Suprapubic skin (tissue), 4 donors: ENCODE results near the gene ELF5. TPM values are rescaled to one million over a fixed set of nuclear protein-coding genes. Genes with fewer than 3 reads are reported as not detected.

ENCODE experiments used
- DNase-seq, 2 donors: peaks; one replicate each; pipeline ENCODE4 v3.0.0-alpha.2; 2019; ENCODE audit warnings: low spot score in 2 of 2
- H3K27ac ChIP-seq: fragments of 200-600 bp; sonication (generic); one replicate; pipeline ENCODE4 v1.5.1; 2019
- H3K27me3 ChIP-seq: fragments of 200-600 bp; sonication (generic); one replicate; pipeline ENCODE4 v1.5.1; 2019
- H3K36me3 ChIP-seq: fragments of 200-600 bp; sonication (generic); one replicate; pipeline ENCODE4 v1.5.1; 2019
- H3K4me1 ChIP-seq: fragments of 200-600 bp; sonication (generic); one replicate; pipeline ENCODE4 v1.5.1; 2019
- H3K4me3 ChIP-seq: fragments of 200-600 bp; sonication (generic); one replicate; pipeline ENCODE4 v1.5.1; 2019; ENCODE audit warnings: mild to moderate bottlenecking
- H3K9me3 ChIP-seq: fragments of 200-600 bp; sonication (generic); one replicate; pipeline ENCODE4 v1.5.1; 2019
- CTCF ChIP-seq, 2 donors: fragments of 200-600 bp in 1 of 2; fragments of 450-650 bp in 1 of 2; sonication (generic) in 1 of 2; IDR thresholded peaks; one replicate each; pipeline ENCODE4 v1.5.1; 2016 to 2019; ENCODE audit warnings: antibody characterized with exemption in 2 of 2, mild to moderate bottlenecking in 1 of 2, moderate library complexity in 1 of 2
- EP300 ChIP-seq: sonication (generic); formaldehyde crosslinking; IDR thresholded peaks from one replicate; pipeline ENCODE4 v1.6.1; 2017; ENCODE audit warnings: antibody characterized with exemption
- POLR2A ChIP-seq, 2 donors: fragments of 450-650 bp; IDR thresholded peaks; one replicate each; pipeline ENCODE4 v1.6.1; 2017; ENCODE audit warnings: antibody characterized with exemption in 2 of 2, mild to moderate bottlenecking in 2 of 2, moderate library complexity in 2 of 2
- POLR2AphosphoS5 ChIP-seq, 3 donors: sonication (generic); formaldehyde crosslinking; IDR thresholded peaks; one replicate each; pipeline ENCODE4 v1.6.1; 2017; ENCODE audit warnings: antibody characterized with exemption in 3 of 3
- WGBS: methylation state at CpG from one replicate; pipeline ENCODE4 v1.1.5; 2018; 5-methylcytosine and 5-hydroxymethylcytosine counted together
- total RNA-seq, 4 donors: library from RNA; depleted of rRNA; stranded (reverse); fragments of >200 nt; gene quantifications; one replicate each; pipeline ENCODE4 v1.1.0, GENCODE V29; 2016

The ELF5 gene
- total RNA-seq, 4 donors from 2014 or later = 7.9 to 20.4 (median 11.9) TPM

GRCh38 chr11:34530545-34531234 lies 17.1 kb upstream of the ELF5 start:
- no peaks in the 10 kb centered on the region for H3K4me1 ChIP-seq
- H3K36me3 ChIP-seq = no peaks in the 10 kb centered on the region
- no peak overlapping the region for H3K4me3 ChIP-seq
- no peak overlapping the region for H3K27ac ChIP-seq
- TF ChIP-seq EP300 (no peak), POLR2A (IDR thresholded peaks at IDR 0.05) (no peak), CTCF (IDR thresholded peaks at IDR 0.05) (no peak), POLR2AphosphoS5 (IDR thresholded peaks at IDR 0.05) (no peak)
- DNase-seq = no peak
- peaks cover 4% of the 10 kb centered on the region for H3K9me3 ChIP-seq
- 74% methylated on average over 3 of the region's 3 CpGs for WGBS
- H3K27me3 ChIP-seq = no peaks in the 10 kb centered on the region

GRCh38 chr11:34529643-34530042 lies 16.0 kb upstream of the ELF5 start:
- no peak for DNase-seq
- H3K4me3 ChIP-seq = no peak overlapping the region
- H3K27me3 ChIP-seq = no peaks in the 10 kb centered on the region
- no peaks in the 10 kb centered on the region for H3K4me1 ChIP-seq
- no peaks in the 10 kb centered on the region for H3K9me3 ChIP-seq
- H3K27ac ChIP-seq = no peak overlapping the region
- H3K36me3 ChIP-seq = no peaks in the 10 kb centered on the region
- 87% methylated on average over 1 of the region's 1 CpG for WGBS
- TF ChIP-seq POLR2A (IDR thresholded peaks at IDR 0.05) = no peak
- TF ChIP-seq CTCF (IDR thresholded peaks at IDR 0.05) = no peak
- no peak for TF ChIP-seq EP300
- no peak for TF ChIP-seq POLR2AphosphoS5 (IDR thresholded peaks at IDR 0.05)

GRCh38 chr11:34528072-34528471 lies 14.5 kb upstream of the ELF5 start:
- no peak overlapping the region for H3K4me3 ChIP-seq
- no peaks in the 10 kb centered on the region for H3K27me3 ChIP-seq
- DNase-seq = no peak
- H3K9me3 ChIP-seq = no peaks in the 10 kb centered on the region
- no peak overlapping the region for H3K27ac ChIP-seq
- H3K36me3 ChIP-seq = no peaks in the 10 kb centered on the region
- WGBS = 80% methylated on average over 2 of the region's 2 CpGs
- H3K4me1 ChIP-seq = no peaks in the 10 kb centered on the region
- no peak for TF ChIP-seq POLR2AphosphoS5 (IDR thresholded peaks at IDR 0.05)
- no peak for TF ChIP-seq CTCF (IDR thresholded peaks at IDR 0.05)
- no peak for TF ChIP-seq EP300
- no peak for TF ChIP-seq POLR2A (IDR thresholded peaks at IDR 0.05)

GRCh38 chr11:34525888-34526657 lies 12.5 kb upstream of the ELF5 start:
- Histone ChIP-seq H3K27me3 (no peaks in the 10 kb centered on the region), H3K4me1 (no peaks in the 10 kb centered on the region), H3K4me3 (no peak overlapping the region), H3K27ac (no peak overlapping the region), H3K9me3 (no peaks in the 10 kb centered on the region), H3K36me3 (no peaks in the 10 kb centered on the region)
- 87% methylated on average over 9 of the region's 9 CpGs for WGBS
- TF ChIP-seq EP300 (no peak), POLR2AphosphoS5 (IDR thresholded peaks at IDR 0.05) (no peak), CTCF (IDR thresholded peaks at IDR 0.05) (no peak), POLR2A (IDR thresholded peaks at IDR 0.05) (no peak)
- no peak for DNase-seq

- no peaks in the 10 kb centered on the region for H3K36me3 ChIP-seq
- no peaks in the 10 kb centered on the region for H3K27me3 ChIP-seq
- no peaks in the 10 kb centered on the region for H3K4me1 ChIP-seq
- H3K27ac ChIP-seq = no peak overlapping the region
- no peak overlapping the region for H3K4me3 ChIP-seq
- WGBS = 74% methylated on average over 4 of the region's 4 CpGs
- no peaks in the 10 kb centered on the region for H3K9me3 ChIP-seq
- DNase-seq = no peak
- TF ChIP-seq CTCF (IDR thresholded peaks at IDR 0.05) (no peak), EP300 (no peak), POLR2A (IDR thresholded peaks at IDR 0.05) (no peak), POLR2AphosphoS5 (IDR thresholded peaks at IDR 0.05) (no peak)
Measured at GRCh38 chr11:34525098-34525497, 11.5 kb upstream of the ELF5 start.
